Measurements from ENCODE around the gene BPI. TPM values are rescaled to one million over a fixed set of nuclear protein-coding genes. Genes with fewer than 3 reads are reported as not detected.

Gene BPI
- total RNA-seq, 1 donor from 2014 or later = not detected

- Histone ChIP-seq H3K4me1 (peaks cover 6 to 23% of the 10 kb centered on the region in 2 donors), H3K9me3 (no peaks in the 10 kb centered on the region), H3K27ac (no peak overlapping the region), H3K27me3 (no peaks in the 10 kb centered on the region), H3K36me3 (no peaks in the 10 kb centered on the region), H3K4me3 (no peak overlapping the region)
- intact Hi-C loops (cut with DNase I) = no loop called here
- no peak for TF ChIP-seq CTCF (IDR thresholded peaks at IDR 0.05)
- no peak for DNase-seq (ENCODE audit: low spot score in 2 of 2)
These were observed 37.5 kb upstream of the BPI start for GRCh38 chr20:38266426-38266825.

GRCh38 chr20:38267296-38267695 lies 36.7 kb upstream of the BPI start:
- no peak for TF ChIP-seq CTCF (IDR thresholded peaks at IDR 0.05)
- no peak overlapping the region for H3K4me3 ChIP-seq
- H3K4me1 ChIP-seq = peaks cover 7 to 28% of the 10 kb centered on the region in 2 donors
- intact Hi-C loops (cut with DNase I) = no loop called here
- H3K36me3 ChIP-seq = no peaks in the 10 kb centered on the region
- no peak for DNase-seq (ENCODE audit: low spot score in 2 of 2)
- peak overlapping the region in 1 of 2 donors; percentile 26 for H3K27ac ChIP-seq
- no peaks in the 10 kb centered on the region for H3K9me3 ChIP-seq
- H3K27me3 ChIP-seq = no peaks in the 10 kb centered on the region

GRCh38 chr20:38267901-38268514 lies 35.9 kb upstream of the BPI start:
- no peak for TF ChIP-seq CTCF (IDR thresholded peaks at IDR 0.05)
- Histone ChIP-seq H3K27ac (peak overlapping the region in 1 of 2 donors; percentile 39), H3K36me3 (no peaks in the 10 kb centered on the region), H3K9me3 (no peaks in the 10 kb centered on the region), H3K4me1 (peaks cover 7 to 28% of the 10 kb centered on the region in 2 donors), H3K4me3 (no peak overlapping the region), H3K27me3 (no peaks in the 10 kb centered on the region)
- DNase-seq (ENCODE audit: low spot score in 2 of 2) = peak in 1 of 2 donors; percentile 39
- intact Hi-C loops (cut with DNase I) = no loop called here

GRCh38 chr20:38269040-38269439 lies 34.9 kb upstream of the BPI start:
- Histone ChIP-seq H3K4me3 (no peak overlapping the region), H3K27me3 (no peaks in the 10 kb centered on the region), H3K36me3 (no peaks in the 10 kb centered on the region), H3K9me3 (no peaks in the 10 kb centered on the region), H3K4me1 (peaks cover 7 to 28% of the 10 kb centered on the region in 2 donors), H3K27ac (no peak overlapping the region)
- intact Hi-C loops (cut with DNase I) = no loop called here
- peak in 1 of 2 donors; percentile 15 for DNase-seq (ENCODE audit: low spot score in 2 of 2)
- no peak for TF ChIP-seq CTCF (IDR thresholded peaks at IDR 0.05)

- DNase-seq (ENCODE audit: low spot score in 2 of 2) = peak in 1 of 2 donors; percentile 58
- Histone ChIP-seq H3K9me3 (peaks cover 0 to 3% of the 10 kb centered on the region in 2 donors), H3K4me3 (no peak overlapping the region), H3K36me3 (no peaks in the 10 kb centered on the region), H3K4me1 (peaks cover 7 to 28% of the 10 kb centered on the region in 2 donors), H3K27me3 (no peaks in the 10 kb centered on the region), H3K27ac (no peak overlapping the region)
- intact Hi-C loops (cut with DNase I) = loop anchor here (1.0 to 2.0 kb wide), 2 partner anchors 9 to 15 kb away; partner anchors contain the start of gene KIAA1755
- no peak for TF ChIP-seq CTCF (IDR thresholded peaks at IDR 0.05)
These were observed 34.2 kb upstream of the BPI start for GRCh38 chr20:38269715-38270114.
